ENCODE measurements around the gene KCNA10. TPM values are rescaled to one million over a fixed set of nuclear protein-coding genes. Genes with fewer than 3 reads are reported as not detected.

The KCNA10 gene
- total and polyA plus RNA-seq, 2 donors (not counting 1 experiment from before 2014, with no cell fraction given): not detected

GRCh38 chr1:110540891-110541685 is 22.1 kb upstream of the KCNA10 start:
- H3K4me1 ChIP-seq (ENCODE audit: control insufficient read depth, extremely low read depth, insufficient read depth, low read length): no peaks in the 10 kb centered on the region
- no peaks in the 10 kb centered on the region for H3K36me3 ChIP-seq (ENCODE audit: control insufficient read depth, insufficient read depth, low read length)
- DNase-seq (ENCODE audit: low read depth in 2 of 2): no peak

GRCh38 chr1:110538921-110539320 is 19.9 kb upstream of the KCNA10 start:
- Histone ChIP-seq H3K27me3 (ENCODE audit: control insufficient read depth, insufficient read depth, low read length) (peaks cover 2% of the 10 kb centered on the region), H3K27ac (ENCODE audit: insufficient read depth, low read length) (no peak overlapping the region), H3K36me3 (ENCODE audit: control insufficient read depth, insufficient read depth, low read length) (no peaks in the 10 kb centered on the region), H3K4me1 (ENCODE audit: control insufficient read depth, extremely low read depth, insufficient read depth, low read length) (no peaks in the 10 kb centered on the region), H4K20me1 (ENCODE audit: control insufficient read depth, extremely low read depth, insufficient read depth, low read length) (no peaks in the 10 kb centered on the region), H3K4me2 (ENCODE audit: extremely low read depth, insufficient read depth, low read length) (no peak overlapping the region), H3K4me3 (replicated peaks in 1 of 4; ENCODE audit: control extremely low read depth in 1 of 4, insufficient read depth in 1 of 4, low read depth in 3 of 4, low read length in 4 of 4) (no peak overlapping the region), H3K9ac (ENCODE audit: insufficient read depth, low read length) (no peak overlapping the region), H2AFZ (ENCODE audit: low read length) (no peak overlapping the region), H3K9me3 (ENCODE audit: control insufficient read depth, insufficient read depth, low read depth, low read length) (no peaks in the 10 kb centered on the region), H3K79me2 (ENCODE audit: control insufficient read depth, insufficient read depth, low read length) (no peaks in the 10 kb centered on the region)
- TF ChIP-seq EZH2 (IDR thresholded peaks at IDR 0.05; ENCODE audit: low read length, missing control alignments) (no peak), CTCF (conservative IDR thresholded peaks at IDR 0.05 in 1 of 2, IDR thresholded peaks at IDR 0.05 in 1 of 2; ENCODE audit: low read depth in 1 of 2, low read length in 2 of 2) (no peak)
- peak in 1 of 2 donors; percentile 13 for DNase-seq (ENCODE audit: low read depth in 2 of 2)

More at GRCh38 chr1:110540891-110541685, 22.1 kb upstream of the KCNA10 start:
- TF ChIP-seq CTCF (conservative IDR thresholded peaks at IDR 0.05 in 1 of 2, IDR thresholded peaks at IDR 0.05 in 1 of 2; ENCODE audit: low read depth in 1 of 2, low read length in 2 of 2): no peak
- no peak for TF ChIP-seq EZH2 (IDR thresholded peaks at IDR 0.05; ENCODE audit: low read length, missing control alignments)
- Histone ChIP-seq H4K20me1 (ENCODE audit: control insufficient read depth, extremely low read depth, insufficient read depth, low read length) (no peaks in the 10 kb centered on the region), H3K27me3 (ENCODE audit: control insufficient read depth, insufficient read depth, low read length) (no peaks in the 10 kb centered on the region), H3K27ac (ENCODE audit: insufficient read depth, low read length) (no peak overlapping the region), H3K4me3 (replicated peaks in 1 of 4; ENCODE audit: control extremely low read depth in 1 of 4, insufficient read depth in 1 of 4, low read depth in 3 of 4, low read length in 4 of 4) (no peak overlapping the region), H2AFZ (ENCODE audit: low read length) (no peak overlapping the region), H3K9ac (ENCODE audit: insufficient read depth, low read length) (no peak overlapping the region), H3K4me2 (ENCODE audit: extremely low read depth, insufficient read depth, low read length) (no peak overlapping the region), H3K79me2 (ENCODE audit: control insufficient read depth, insufficient read depth, low read length) (no peaks in the 10 kb centered on the region), H3K9me3 (ENCODE audit: control insufficient read depth, insufficient read depth, low read depth, low read length) (no peaks in the 10 kb centered on the region)

GRCh38 chr1:110538075-110538474 is 19.1 kb upstream of the KCNA10 start:
- H3K4me3 ChIP-seq (replicated peaks in 1 of 4; ENCODE audit: control extremely low read depth in 1 of 4, insufficient read depth in 1 of 4, low read depth in 3 of 4, low read length in 4 of 4): no peak overlapping the region
- peaks cover 2% of the 10 kb centered on the region for H3K27me3 ChIP-seq (ENCODE audit: control insufficient read depth, insufficient read depth, low read length)
- no peaks in the 10 kb centered on the region for H3K4me1 ChIP-seq (ENCODE audit: control insufficient read depth, extremely low read depth, insufficient read depth, low read length)
- no peak overlapping the region for H3K4me2 ChIP-seq (ENCODE audit: extremely low read depth, insufficient read depth, low read length)
- H3K79me2 ChIP-seq (ENCODE audit: control insufficient read depth, insufficient read depth, low read length): no peaks in the 10 kb centered on the region
- DNase-seq (ENCODE audit: low read depth in 2 of 2): no peak
- no peaks in the 10 kb centered on the region for H3K36me3 ChIP-seq (ENCODE audit: control insufficient read depth, insufficient read depth, low read length)
- no peak for TF ChIP-seq EZH2 (IDR thresholded peaks at IDR 0.05; ENCODE audit: low read length, missing control alignments)
- no peak for TF ChIP-seq CTCF (conservative IDR thresholded peaks at IDR 0.05 in 1 of 2, IDR thresholded peaks at IDR 0.05 in 1 of 2; ENCODE audit: low read depth in 1 of 2, low read length in 2 of 2)
- no peak overlapping the region for H3K9ac ChIP-seq (ENCODE audit: insufficient read depth, low read length)
- H3K9me3 ChIP-seq (ENCODE audit: control insufficient read depth, insufficient read depth, low read depth, low read length): no peaks in the 10 kb centered on the region
- no peak overlapping the region for H3K27ac ChIP-seq (ENCODE audit: insufficient read depth, low read length)
- H2AFZ ChIP-seq (ENCODE audit: low read length): no peak overlapping the region
- no peaks in the 10 kb centered on the region for H4K20me1 ChIP-seq (ENCODE audit: control insufficient read depth, extremely low read depth, insufficient read depth, low read length)
